ENCODE results near the gene GLCE. TPM values are rescaled to one million over a fixed set of nuclear protein-coding genes. Genes with fewer than 3 reads are reported as not detected.

The GLCE gene
- polyA plus RNA-seq, 1 experiment: 48.1 TPM

DNA sequence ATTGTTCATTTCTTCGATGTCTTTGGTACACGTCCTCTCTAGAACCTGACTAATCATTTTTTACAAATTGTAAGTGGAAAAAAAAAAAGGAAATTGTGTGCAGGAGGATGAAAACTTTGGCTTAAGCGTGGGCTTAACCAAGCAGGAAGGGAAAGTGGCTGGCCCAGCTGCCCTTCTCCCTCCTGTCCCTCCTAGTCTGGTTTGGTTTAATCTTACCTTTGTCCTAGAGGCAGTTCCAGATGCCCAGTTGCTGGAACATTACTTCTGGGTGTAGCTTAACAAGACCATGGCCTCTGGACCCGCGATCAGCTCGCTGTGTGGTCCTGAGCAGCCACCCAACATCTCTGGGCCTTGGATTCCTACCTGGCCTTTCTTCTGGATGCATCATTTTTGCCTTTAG is 153.7 kb downstream of the GLCE start:
- no peak for DNase-seq (ENCODE audit: low read depth, low spot score)
- ChIA-PET CTCF (no interaction called here), POLR2A (no interaction called here)
- Histone ChIP-seq H3K4me3 (ENCODE audit: low read depth, low read length) (no peak overlapping the region), H3K27me3 (ENCODE audit: control insufficient read depth, insufficient read depth, low read length) (no peaks in the 10 kb centered on the region), H3K27ac (ENCODE audit: low read depth, low read length) (no peak overlapping the region), H3K9me3 (ENCODE audit: control insufficient read depth, insufficient read depth, low read length) (no peaks in the 10 kb centered on the region; the same call in 1 of the 2 replicates)
- TF ChIP-seq, protein P1, sequence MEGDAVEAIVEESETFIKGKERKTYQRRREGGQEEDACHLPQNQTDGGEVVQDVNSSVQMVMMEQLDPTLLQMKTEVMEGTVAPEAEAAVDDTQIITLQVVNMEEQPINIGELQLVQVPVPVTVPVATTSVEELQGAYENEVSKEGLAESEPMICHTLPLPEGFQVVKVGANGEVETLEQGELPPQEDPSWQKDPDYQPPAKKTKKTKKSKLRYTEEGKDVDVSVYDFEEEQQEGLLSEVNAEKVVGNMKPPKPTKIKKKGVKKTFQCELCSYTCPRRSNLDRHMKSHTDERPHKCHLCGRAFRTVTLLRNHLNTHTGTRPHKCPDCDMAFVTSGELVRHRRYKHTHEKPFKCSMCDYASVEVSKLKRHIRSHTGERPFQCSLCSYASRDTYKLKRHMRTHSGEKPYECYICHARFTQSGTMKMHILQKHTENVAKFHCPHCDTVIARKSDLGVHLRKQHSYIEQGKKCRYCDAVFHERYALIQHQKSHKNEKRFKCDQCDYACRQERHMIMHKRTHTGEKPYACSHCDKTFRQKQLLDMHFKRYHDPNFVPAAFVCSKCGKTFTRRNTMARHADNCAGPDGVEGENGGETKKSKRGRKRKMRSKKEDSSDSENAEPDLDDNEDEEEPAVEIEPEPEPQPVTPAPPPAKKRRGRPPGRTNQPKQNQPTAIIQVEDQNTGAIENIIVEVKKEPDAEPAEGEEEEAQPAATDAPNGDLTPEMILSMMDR (IDR thresholded peaks at IDR 0.05; ENCODE audit: low read depth, low read length): no peak

DNA sequence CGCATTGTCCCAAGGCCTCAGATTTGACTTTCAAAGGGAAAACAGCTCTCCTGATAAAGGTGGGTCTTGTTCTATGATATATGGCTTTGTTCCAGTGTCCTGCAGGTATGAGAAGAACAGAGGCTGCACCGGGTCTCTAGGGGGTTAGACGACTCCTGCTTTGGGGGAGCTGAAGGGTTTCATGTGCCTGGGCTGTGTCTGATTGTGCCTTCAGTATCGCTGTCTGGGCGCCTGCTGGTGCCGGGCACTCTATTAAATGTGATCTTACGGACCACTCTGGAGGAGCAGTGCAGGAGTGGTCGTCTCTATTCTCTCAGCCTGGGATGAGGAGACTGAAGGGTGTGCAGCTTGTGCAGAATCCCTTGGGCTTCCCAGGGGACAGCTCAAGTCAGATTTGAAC is 154.3 kb downstream of the GLCE start:
- CTCF ChIA-PET: no interaction called here
- Histone ChIP-seq H3K27me3 (ENCODE audit: control insufficient read depth, insufficient read depth, low read length) (no peaks in the 10 kb centered on the region), H3K27ac (ENCODE audit: low read depth, low read length) (no peak overlapping the region), H3K4me3 (ENCODE audit: low read depth, low read length) (no peak overlapping the region), H3K9me3 (ENCODE audit: control insufficient read depth, insufficient read depth, low read length) (no peaks in the 10 kb centered on the region; the same call in 1 of the 2 replicates)
- TF ChIP-seq, protein P1 (IDR thresholded peaks at IDR 0.05; ENCODE audit: low read depth, low read length): no peak
- POLR2A ChIA-PET: no interaction called here
- no peak for DNase-seq (ENCODE audit: low read depth, low spot score)

DNA sequence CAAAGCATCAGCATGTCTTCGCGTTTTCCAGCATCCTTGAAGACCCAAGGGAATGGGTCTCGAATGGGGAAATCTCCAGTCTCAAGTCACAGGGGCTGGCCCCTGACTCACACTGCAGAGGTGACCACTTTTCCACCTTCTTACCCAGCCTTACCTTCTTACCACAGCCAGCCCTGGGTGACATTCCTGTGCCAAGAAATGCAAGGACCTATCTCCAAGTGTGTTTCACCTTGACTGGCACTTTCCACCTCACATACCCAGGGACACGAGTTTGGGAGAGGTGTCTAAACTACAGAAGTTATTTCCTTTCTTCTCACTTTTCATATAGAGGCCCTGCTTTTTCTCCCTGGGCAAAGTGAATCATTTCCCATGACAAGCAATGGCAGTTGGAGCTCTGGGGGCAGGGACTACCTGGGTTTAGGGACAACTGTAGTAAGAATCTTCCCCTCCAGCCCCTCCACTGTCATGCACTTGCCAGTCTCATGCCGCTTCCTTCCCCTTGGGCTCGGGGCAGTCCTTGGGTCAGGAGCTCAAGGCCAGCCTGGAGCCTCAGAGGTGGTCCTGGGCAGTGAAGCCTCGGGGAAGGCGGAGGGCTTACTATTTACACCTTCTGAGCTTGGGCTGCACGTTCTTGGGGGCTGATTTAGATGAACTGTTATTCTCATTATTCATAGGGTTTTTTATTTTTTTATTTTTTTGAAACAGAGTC is 155.1 kb downstream of the GLCE start:
- ChIA-PET CTCF (no interaction called here), POLR2A (no interaction called here)
- TF ChIP-seq, protein P1 (IDR thresholded peaks at IDR 0.05; ENCODE audit: low read depth, low read length): no peak
- Histone ChIP-seq H3K4me3 (ENCODE audit: low read depth, low read length) (no peak overlapping the region), H3K27ac (ENCODE audit: low read depth, low read length) (no peak overlapping the region), H3K9me3 (ENCODE audit: control insufficient read depth, insufficient read depth, low read length) (no peaks in the 10 kb centered on the region; the same call in 1 of the 2 replicates), H3K27me3 (ENCODE audit: control insufficient read depth, insufficient read depth, low read length) (no peaks in the 10 kb centered on the region)
- DNase-seq (ENCODE audit: low read depth, low spot score): no peak

DNA sequence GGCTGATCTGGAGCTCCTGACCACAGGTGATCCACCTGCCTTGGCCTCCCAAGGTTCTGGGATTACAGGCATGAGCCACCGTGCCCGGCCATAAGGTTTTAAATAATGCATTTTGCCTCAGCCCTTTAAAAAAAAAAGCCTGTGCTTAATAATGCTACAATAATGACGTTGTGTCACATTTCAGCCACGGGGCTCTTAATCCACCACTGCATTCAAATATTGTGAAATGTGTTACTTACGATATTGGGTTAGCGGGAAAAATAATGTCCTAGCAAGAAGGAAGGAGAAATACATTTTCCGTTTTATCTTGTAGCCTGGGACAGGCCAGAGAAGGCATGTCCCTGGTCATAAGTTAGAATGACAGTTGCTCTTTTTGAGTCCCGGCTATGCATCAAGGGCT is 155.9 kb downstream of the GLCE start:
- H3K27me3 ChIP-seq (ENCODE audit: control insufficient read depth, insufficient read depth, low read length): no peaks in the 10 kb centered on the region
- no peak overlapping the region for H3K4me3 ChIP-seq (ENCODE audit: low read depth, low read length)
- H3K9me3 ChIP-seq (ENCODE audit: control insufficient read depth, insufficient read depth, low read length): no peaks in the 10 kb centered on the region; the same call in 1 of the 2 replicates
- POLR2A ChIA-PET: no interaction called here
- TF ChIP-seq, protein P1 (IDR thresholded peaks at IDR 0.05; ENCODE audit: low read depth, low read length): no peak
- H3K27ac ChIP-seq (ENCODE audit: low read depth, low read length): no peak overlapping the region
- CTCF ChIA-PET: no interaction called here
- no peak for DNase-seq (ENCODE audit: low read depth, low spot score)

DNA sequence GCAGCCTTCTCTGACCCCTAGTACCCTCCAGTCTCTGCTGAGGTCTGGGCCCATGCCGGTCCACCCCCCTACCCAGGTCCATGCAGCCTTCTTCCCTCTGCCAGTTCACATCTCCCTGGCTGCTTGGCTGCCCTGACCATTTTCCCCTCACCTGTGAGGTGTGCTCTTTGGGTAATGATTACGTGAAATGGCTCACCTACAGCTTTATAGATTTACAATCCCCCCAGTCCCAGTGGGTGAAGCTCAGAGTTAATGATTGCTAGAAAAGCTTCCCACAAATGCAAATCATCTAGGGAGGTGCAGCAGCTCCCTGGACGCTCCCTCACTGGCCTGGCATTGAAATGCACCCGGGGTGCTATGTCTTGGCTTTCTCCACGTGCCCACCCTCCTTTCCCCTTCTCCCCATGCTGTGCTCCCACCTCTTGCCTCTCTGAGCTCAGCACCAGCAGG is 157.0 kb downstream of the GLCE start:
- Histone ChIP-seq H3K27me3 (ENCODE audit: control insufficient read depth, insufficient read depth, low read length) (no peaks in the 10 kb centered on the region), H3K4me3 (ENCODE audit: low read depth, low read length) (no peak overlapping the region), H3K27ac (ENCODE audit: low read depth, low read length) (no peak overlapping the region), H3K9me3 (ENCODE audit: control insufficient read depth, insufficient read depth, low read length) (no peaks in the 10 kb centered on the region; the same call in 1 of the 2 replicates)
- ChIA-PET POLR2A (no interaction called here), CTCF (no interaction called here)
- TF ChIP-seq, protein P1 (IDR thresholded peaks at IDR 0.05; ENCODE audit: low read depth, low read length): no peak
- DNase-seq (ENCODE audit: low read depth, low spot score): no peak

Data from AG04450 (cell line).